ENCODE results near the gene NELL1. TPM values are rescaled to one million over a fixed set of nuclear protein-coding genes. Genes with fewer than 3 reads are reported as not detected.

Gene NELL1
- total and polyA plus RNA-seq, 12 donors, result 0.11 to 0.39 (median 0.24) TPM; not detected in 9

DNA sequence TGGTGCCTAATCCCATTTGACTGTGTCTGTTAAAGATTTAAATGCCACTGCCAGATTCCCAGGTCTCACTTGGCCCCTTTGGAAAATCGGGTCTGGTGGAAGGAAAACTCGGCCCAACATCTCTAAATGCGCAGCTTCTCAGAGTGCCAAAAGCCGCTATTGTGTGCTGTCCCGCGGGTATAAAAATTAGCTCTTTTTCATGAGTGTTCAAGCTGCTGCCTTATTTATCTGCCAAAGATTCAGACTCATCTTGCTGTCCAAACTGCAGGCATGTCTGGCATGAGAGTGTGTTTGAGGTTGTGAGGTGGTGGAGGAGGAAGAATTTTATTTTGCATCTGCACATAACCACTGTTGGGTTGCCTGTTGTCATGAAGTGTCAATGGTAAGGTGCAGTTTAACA is 91.4 kb downstream of the NELL1 start:
- Histone ChIP-seq H3K27me3 (no peaks in the 10 kb centered on the region), H3K36me3 (replicated peaks in 1 of 2) (no peaks in the 10 kb centered on the region), H3K9me3 (replicated peaks in 1 of 3) (no peaks in the 10 kb centered on the region), H3K4me3 (no peak overlapping the region), H3K4me1 (replicated peaks in 1 of 2) (no peaks in the 10 kb centered on the region), H3K27ac (no peak overlapping the region)
- WGBS, 4 donors, result 81 to 93% (median 88%) methylated on average over 6 of the region's 6 CpGs
- DNase-seq, result no peak
- TF ChIP-seq POLR2A (IDR thresholded peaks at IDR 0.05), result no peak
- TF ChIP-seq CTCF (IDR thresholded peaks at IDR 0.05), result no peak
- intact Hi-C loops (cut with DNase I), result no loop called here

DNA sequence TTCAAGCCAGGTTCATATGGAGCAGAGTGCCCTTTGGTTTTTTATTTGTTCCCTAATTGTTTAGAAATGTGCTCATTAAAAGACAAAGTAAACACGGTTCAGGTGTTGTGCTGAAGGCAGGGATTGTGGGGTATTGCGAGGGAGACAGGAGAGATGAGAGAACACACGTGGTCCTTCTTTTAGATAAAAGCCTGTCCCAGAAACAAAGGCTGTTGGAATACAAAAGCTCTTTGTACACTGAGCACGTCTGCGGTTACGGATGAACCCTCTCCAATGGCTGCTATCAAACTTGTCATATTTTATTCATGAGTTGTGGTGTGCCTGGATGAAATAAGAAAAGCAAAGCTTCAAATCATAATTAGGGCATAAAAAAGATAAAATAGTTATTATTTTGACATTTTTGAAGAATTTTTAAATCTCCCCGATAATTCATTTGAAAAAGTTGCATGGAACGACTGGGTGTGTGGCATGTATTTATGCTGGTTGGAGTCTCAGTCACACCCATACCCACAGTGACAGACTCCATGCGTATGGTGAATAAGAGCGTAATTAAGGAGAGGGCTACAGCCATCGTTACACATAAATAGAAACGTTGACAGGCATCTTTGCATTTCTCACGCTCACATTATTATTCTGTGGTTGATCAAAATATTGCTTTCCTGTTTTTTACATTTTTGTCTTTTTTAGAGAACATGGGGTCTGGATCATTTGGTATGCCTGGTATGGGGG is 92.9 kb downstream of the NELL1 start:
- no peaks in the 10 kb centered on the region for H3K36me3 ChIP-seq (replicated peaks in 1 of 2)
- H3K27ac ChIP-seq, result no peak overlapping the region
- intact Hi-C loops (cut with DNase I), result no loop called here
- no peak overlapping the region for H3K4me3 ChIP-seq
- WGBS, 4 donors, result 62 to 70% (median 65%) methylated on average over 13 of the region's 13 CpGs
- DNase-seq, result no peak
- H3K4me1 ChIP-seq (replicated peaks in 1 of 2), result no peaks in the 10 kb centered on the region
- TF ChIP-seq POLR2A (IDR thresholded peaks at IDR 0.05) (no peak), CTCF (IDR thresholded peaks at IDR 0.05) (no peak)
- no peaks in the 10 kb centered on the region for H3K9me3 ChIP-seq (replicated peaks in 1 of 3)
- H3K27me3 ChIP-seq, result no peaks in the 10 kb centered on the region

DNA sequence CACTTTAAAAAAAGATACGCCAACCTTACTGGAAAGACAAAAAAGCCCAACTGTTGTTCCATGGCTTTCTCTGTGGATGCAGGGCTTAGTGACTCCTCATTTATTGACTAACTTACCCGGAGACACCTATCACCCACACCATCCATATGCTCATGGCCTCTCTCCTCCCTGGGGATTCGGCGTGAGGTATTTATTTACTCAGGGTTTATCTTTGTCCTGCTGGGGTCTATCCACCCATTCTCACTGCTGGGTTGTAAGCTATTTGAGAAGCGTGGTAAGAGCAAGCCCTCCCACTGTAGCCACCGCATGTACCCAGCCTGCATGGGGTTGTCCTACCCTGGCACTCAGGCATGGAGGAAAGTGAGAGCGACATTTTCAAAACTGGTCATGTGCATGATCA is 93.6 kb downstream of the NELL1 start:
- Histone ChIP-seq H3K27ac (no peak overlapping the region), H3K36me3 (replicated peaks in 1 of 2) (no peaks in the 10 kb centered on the region), H3K27me3 (no peaks in the 10 kb centered on the region), H3K9me3 (replicated peaks in 1 of 3) (no peaks in the 10 kb centered on the region), H3K4me1 (replicated peaks in 1 of 2) (no peaks in the 10 kb centered on the region), H3K4me3 (no peak overlapping the region)
- 61 to 79% (median 69%) methylated on average over 7 of the region's 7 CpGs for WGBS, 4 donors
- DNase-seq, result no peak
- TF ChIP-seq CTCF (IDR thresholded peaks at IDR 0.05), result no peak
- TF ChIP-seq POLR2A (IDR thresholded peaks at IDR 0.05), result no peak
- intact Hi-C loops (cut with DNase I), result no loop called here

GRCh38 chr11:20770414-20770946 is 101.1 kb downstream of the NELL1 start:
- WGBS, 4 donors, result 30 to 67% (median 44%) methylated on average over 1 of the region's 1 CpG
- Histone ChIP-seq H3K4me1 (replicated peaks in 1 of 2) (no peaks in the 10 kb centered on the region), H3K4me3 (no peak overlapping the region), H3K27ac (no peak overlapping the region), H3K9me3 (replicated peaks in 1 of 3) (no peaks in the 10 kb centered on the region), H3K36me3 (replicated peaks in 1 of 2) (no peaks in the 10 kb centered on the region), H3K27me3 (no peaks in the 10 kb centered on the region)
- TF ChIP-seq POLR2A (IDR thresholded peaks at IDR 0.05) (no peak), CTCF (IDR thresholded peaks at IDR 0.05) (no peak)
- DNase-seq, result no peak
- intact Hi-C loops (cut with DNase I), result no loop called here

Measured in adrenal gland (tissue), 12 donors.